ENCODE results near the gene GNG2. TPM values are rescaled to one million over a fixed set of nuclear protein-coding genes. Genes with fewer than 3 reads are reported as not detected.

GNG2 gene
- total and polyA plus RNA-seq, 2 of the 8 experiments (the other 6 are each of a cell fraction or from before 2014, with no cell fraction given), result 8.2 to 17.9 TPM

GRCh38 chr14:51933191-51933590 lies 72.8 kb downstream of the GNG2 start:
- Histone ChIP-seq H3K4me3 (ENCODE audit: extremely low read depth in 1 of 4, insufficient read depth in 2 of 4, low read depth in 3 of 4, low read length in 4 of 4) (no peak overlapping the region), H3K9ac (replicated peaks in 1 of 4; ENCODE audit: extremely low read depth in 1 of 4, low read depth in 3 of 4, low read length in 3 of 4) (no peak overlapping the region), H3K23me2 (ENCODE audit: low read depth, low read length) (no peaks in the 10 kb centered on the region), H3K4me2 (ENCODE audit: insufficient read depth in 1 of 2, low read depth in 2 of 2, low read length in 2 of 2) (no peak overlapping the region), H3K56ac (replicated peaks; ENCODE audit: insufficient read length, low read depth, low read length) (no peak overlapping the region), H3K4me1 (replicated peaks in 1 of 4; ENCODE audit: control insufficient read depth in 3 of 4, insufficient read depth in 4 of 4, low read length in 3 of 4) (no peaks in the 10 kb centered on the region), H3K23ac (ENCODE audit: insufficient read length) (no peak overlapping the region), H2BK15ac (ENCODE audit: low read length) (no peak overlapping the region), H3K36me3 (ENCODE audit: control insufficient read depth in 2 of 4, insufficient read depth in 4 of 4, low read length in 3 of 4) (no peaks in the 10 kb centered on the region), H2BK120ac (replicated peaks; ENCODE audit: low read depth, low read length) (no peak overlapping the region), H2BK12ac (ENCODE audit: low read depth, low read length) (no peak overlapping the region), H2BK20ac (ENCODE audit: low read length) (no peak overlapping the region), H4K8ac (ENCODE audit: extremely low read depth, insufficient read depth, low read length) (no peak overlapping the region), H2AK5ac (ENCODE audit: low read depth, low read length) (no peak overlapping the region), H3K14ac (ENCODE audit: insufficient read length) (no peak overlapping the region), H4K5ac (ENCODE audit: insufficient read length, low read depth, low read length) (no peak overlapping the region), H3K27me3 (replicated peaks in 1 of 4; ENCODE audit: control insufficient read depth in 3 of 4, extremely low read depth in 1 of 4, insufficient read depth in 3 of 4, low read length in 3 of 4) (no peaks in the 10 kb centered on the region), H4K20me1 (replicated peaks in 1 of 2; ENCODE audit: control insufficient read depth in 1 of 2, insufficient read depth in 2 of 2, low read length in 2 of 2) (no peaks in the 10 kb centered on the region), H3K18ac (ENCODE audit: extremely low read depth, low read length) (no peak overlapping the region), H3K79me2 (ENCODE audit: control insufficient read depth in 1 of 2, insufficient read depth in 2 of 2, low read length in 2 of 2) (no peaks in the 10 kb centered on the region), H3K27ac (ENCODE audit: low read depth, low read length) (no peak overlapping the region), H2AFZ (ENCODE audit: low read length) (no peak overlapping the region), H3K4ac (replicated peaks; ENCODE audit: insufficient read length, low read depth, low read length) (no peak overlapping the region), H3K9me3 (ENCODE audit: insufficient read depth in 2 of 2, low read depth in 1 of 2, low read length in 1 of 2) (no peaks in the 10 kb centered on the region), H2BK5ac (ENCODE audit: low read depth, low read length) (no peak overlapping the region), H3K79me1 (ENCODE audit: low read depth, low read length) (no peaks in the 10 kb centered on the region), H4K91ac (replicated peaks; ENCODE audit: insufficient read length, low read length) (no peak overlapping the region)
- no peak for FAIRE-seq
- ChIA-PET CTCF (ENCODE audit: partially characterized antibody) (interaction anchor here (0.6 to 1.4 kb wide), 2 partner anchors 153 to 873 kb away, joined by 3 to 5 read pairs; no protein-coding TSS in a partner anchor), POLR2A (ENCODE audit: partially characterized antibody) (no interaction called here)
- WGBS, 2 experiments (ENCODE audit: extremely low coverage in 1 of 2, insufficient coverage in 1 of 2, insufficient read length in 1 of 2, insufficient replicate concordance in 2 of 2, low coverage in 1 of 2, low lambda C conversion rate in 2 of 2, missing lambda C conversion rate in 1 of 2), result 87% methylated on average over 3 of the region's 3 CpGs; no CpG with 5 or more reads in 1 of the 2 experiments
- DNase-seq (ENCODE audit: low read depth in 1 of 2, low spot score in 2 of 2), result no peak
- TF ChIP-seq RNF2 (IDR thresholded peaks at IDR 0.05; ENCODE audit: borderline replicate concordance, low read depth, low read length, missing control alignments, poor library complexity, severe bottlenecking) (no peak), BRCA1 (IDR thresholded peaks at IDR 0.05; ENCODE audit: low read depth, low read length) (no peak)
